ENCODE data around the gene TMEM169.

The TMEM169 gene

DNA sequence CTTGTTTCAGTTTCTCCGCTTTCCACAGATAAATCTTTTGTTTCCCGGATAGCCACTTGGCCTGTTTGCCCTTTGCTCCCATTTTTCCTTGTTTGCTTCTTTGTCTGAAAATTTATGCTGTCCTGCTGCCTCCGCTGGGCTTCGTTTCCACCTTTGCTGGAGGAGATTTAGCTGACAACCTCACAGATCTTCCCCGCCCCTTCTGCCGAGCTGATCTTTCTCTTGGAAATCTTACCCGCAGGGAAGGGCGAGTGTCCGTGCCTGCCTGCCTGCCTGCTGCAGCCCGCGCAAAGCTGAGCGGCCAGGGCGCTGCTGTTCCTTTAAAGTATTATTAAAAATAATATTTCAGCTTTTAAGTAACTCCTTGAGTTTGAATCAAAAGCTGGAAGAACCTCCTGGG, 26.0 kb downstream of the TMEM169 start:
- no peak for DNase-seq

DNA sequence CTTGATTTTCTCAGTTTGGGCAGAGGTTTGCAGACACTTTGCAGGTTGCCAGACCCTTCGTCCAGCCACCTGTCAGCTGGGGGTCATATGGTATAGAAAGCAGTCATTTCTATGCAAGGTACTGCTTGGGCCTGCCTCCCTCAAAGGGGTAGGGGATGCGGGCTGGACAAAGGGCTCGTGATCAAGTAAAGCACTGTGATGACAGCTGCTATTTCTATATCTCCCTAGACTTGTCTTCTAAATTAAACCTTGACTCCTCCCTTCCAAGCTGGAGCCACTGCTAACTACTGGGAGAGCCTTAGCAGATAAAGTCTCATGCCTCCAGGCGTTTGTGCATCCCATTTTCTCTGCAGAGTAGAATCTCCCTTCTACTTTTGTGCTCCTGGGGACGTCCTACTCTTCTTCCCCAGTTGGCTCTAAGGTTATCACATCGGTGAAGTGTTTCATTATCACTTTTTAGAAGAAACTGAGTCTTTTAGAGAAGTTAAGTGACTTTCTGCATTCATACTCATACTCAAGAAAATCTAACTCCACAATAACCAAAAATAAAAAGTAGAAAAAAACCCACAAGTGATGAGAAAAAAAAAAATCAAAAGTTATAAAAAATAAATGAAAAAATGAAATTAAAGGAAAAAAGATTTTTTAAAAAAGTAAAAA, 26.7 kb downstream of the TMEM169 start:
- no peak for DNase-seq

DNA sequence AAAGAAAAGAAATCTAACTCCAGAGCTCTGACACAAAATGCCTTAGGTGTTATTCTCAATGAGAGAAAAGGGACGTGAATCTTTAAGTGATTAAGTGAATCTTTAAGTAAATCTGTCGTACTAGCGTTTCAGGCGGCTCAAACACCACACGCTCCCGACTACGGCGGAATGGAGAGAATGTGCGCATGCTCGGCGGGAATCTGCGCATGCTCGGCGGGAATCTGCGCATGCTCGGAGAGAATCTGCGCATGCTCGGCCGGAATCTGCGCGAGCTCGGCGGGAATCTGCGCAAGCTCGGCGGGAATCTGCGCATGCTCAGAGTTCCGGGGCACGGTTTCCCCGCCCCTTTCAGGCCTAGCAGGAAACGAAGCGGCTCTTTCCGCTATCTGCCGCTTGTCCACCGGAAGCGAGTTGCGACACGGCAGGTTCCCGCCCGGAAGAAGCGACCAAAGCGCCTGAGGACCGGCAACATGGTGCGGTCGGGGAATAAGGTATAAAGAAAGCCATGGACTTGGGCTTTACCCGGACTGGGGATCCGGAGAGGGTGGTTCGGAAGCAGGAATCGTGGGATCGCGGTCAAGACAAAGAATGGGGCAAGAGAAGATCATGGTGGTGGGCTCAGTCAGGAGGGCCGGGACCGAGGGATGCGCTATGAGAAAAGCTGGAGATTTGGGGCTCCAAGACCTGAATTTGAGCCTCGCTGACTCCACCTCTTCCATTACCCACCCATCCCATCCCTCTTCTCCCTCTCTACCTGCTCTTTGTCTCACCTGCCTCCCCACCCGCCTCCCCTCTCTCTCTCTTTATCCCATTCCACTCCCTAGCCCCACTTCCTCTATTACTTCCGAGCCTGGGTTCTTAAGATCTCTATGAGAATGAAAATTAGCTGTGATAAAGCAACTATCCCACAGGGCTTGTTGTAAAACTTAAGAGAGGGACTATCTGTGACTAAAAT, 27.5 kb downstream of the TMEM169 start, which contains the start of gene XRCC5:
Gene XRCC5 (plus strand): TSS at position 382 of the 955 bp plus-strand sequence. CDS start 89 bp downstream, at position 471.
- peak; percentile 97 for DNase-seq

DNA sequence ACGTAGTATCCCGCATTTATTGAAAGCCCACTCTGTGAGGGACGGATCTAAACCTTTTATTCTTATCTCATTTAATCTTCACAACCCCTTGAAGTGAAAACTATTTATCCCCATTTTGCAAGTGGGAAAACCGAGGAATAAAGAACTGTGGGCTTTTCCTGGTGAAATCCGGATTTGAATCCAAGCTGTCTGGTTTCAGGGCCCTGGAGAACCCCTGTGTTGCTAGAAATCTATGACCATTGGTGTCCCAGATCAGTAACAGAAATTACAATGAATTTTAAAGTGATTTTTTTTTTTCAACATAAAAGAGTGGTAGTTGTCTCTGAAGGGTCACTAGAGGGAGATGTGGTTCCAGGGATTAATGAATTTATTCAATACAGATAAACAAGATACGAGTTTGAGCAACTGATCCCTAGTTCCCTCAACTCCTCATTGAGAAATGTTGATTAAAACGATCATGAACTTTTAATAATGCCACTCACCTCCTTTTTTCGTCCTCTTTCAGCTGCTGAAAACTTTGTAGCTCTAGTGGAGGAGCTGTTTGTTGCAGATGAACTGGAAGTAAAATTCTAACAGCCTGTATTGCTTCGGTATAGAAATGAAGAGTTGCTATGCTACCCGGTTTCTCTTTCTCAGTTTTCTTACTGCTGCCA, 28.4 kb downstream of the TMEM169 start:
- DNase-seq, result peak; percentile 60

DNA sequence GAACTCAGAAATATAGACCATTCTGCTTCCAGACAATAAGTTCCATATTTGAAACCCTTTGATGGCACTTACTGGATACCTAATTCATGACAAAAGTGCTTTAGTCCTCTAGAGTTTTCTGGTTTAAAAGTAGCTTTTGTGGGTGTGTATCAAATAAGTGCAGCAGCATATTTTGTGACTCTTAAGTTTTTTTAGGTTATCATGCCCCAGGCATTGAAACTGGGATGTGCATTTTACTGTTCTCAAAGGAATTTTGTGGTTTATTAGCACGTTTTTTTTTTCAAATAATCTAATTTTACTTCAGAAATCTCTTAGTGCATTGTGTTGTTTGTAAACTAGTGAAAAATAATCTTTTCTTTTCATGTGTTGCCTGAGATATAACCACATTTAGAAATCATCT, 28.9 kb downstream of the TMEM169 start:
- no peak for DNase-seq

DNA sequence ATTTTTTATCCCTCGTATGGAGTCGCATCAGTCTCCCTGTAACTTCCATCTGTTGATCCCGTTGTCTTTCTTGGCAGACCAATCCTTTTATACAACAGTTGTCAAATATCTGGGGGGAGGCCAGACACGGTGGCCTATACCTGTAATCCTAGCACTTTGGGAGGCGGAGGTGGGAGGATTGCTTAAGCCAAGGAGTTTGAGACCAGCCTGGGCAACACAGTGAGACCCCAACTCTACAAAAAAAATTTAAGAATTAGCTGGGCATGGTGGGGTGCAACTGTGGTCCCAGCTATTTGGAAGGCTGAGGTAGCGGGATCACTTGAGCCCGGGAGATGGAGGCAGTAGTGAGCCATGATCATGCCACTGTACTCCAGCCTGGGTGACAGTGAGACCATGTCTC, 29.4 kb downstream of the TMEM169 start:
- DNase-seq, result no peak

DNA sequence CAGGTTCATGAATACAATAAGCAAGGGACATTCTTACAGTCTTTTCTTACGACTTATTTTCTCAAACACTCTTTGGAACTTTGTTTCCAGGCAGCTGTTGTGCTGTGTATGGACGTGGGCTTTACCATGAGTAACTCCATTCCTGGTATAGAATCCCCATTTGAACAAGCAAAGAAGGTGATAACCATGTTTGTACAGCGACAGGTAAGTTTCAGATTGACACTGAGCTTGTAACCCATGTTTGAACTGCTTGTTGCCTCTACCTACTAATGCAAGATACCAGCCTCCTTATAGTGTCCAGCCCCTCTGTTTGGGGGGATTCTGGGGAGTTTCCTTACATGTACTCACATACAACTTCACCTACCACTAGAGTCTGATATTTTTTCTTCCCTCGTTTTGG, 31.2 kb downstream of the TMEM169 start:
- DNase-seq, result no peak

DNA sequence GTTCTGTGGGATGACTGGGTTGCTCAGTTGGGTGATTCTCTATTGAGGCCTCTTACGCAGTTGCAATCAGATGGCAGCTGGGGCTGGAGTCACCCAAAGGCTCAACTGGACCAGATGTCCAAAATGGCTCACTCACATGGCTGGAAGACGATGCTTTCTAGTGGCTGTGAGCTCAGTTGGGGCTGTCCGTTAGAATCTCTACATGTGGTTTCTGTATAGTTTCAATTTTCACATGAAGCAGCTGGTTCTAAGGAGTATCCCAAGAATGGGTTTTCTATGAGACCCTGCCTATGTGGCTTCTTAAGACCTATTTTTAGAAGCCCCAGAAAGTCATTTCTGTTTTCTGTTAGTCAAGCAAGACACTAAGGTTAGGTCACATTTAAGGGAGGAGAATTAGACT, 31.9 kb downstream of the TMEM169 start:
- DNase-seq, result no peak

DNA sequence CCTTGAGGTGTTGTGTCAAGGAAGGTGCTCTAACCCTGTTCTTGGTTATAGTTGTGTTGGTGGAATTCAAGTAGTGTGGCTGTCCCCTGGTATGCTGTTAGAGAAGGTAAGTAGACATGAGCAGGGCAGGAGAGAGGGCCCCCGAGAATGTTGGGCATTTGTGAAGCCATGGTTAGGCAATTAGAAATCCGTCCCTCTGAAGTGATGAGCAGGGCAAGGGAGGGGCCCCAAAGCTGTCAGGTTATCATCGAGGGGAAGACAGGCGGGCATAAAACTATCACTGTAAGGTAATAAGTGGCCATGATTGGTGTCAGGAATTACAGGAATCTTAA, 32.6 kb downstream of the TMEM169 start:
- DNase-seq, result no peak

DNA sequence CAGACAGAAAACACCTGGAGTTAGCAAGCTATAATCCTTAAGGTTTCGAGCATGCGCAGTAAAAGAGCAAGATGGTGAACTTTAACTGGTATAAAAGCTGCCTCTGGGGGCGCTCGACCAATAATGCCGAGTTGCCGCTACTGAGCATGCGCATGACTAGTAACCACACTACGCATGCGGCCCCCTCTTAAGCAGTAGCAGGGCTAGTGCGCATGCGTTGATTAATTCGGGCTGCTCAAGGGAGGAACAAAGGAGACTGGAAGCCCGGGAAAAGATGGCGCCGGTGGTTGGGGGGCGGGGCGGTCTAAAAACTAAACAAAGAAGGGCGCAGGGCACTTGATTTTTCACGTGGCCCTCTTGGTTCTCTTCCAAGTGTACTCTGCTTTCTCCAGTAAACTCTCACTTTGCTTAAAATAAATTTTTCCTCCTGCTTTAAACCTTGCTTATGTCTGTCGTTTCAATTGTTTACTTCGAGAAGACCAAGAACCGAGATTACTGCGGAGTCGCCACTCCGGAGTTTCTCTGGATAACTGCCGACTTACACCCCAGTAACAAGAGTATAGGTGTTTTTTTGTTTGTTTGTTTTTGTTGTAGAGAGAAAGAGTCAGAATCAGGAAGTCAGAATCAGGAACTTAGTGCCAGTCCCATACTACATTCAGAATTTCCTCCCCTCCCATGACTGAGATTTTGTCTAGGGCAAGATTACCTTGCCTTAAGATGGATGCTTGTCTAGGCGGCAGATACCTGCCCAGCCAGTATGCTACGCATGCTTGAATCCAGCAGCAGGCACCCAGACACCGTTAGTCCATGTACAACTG, 33.2 kb downstream of the TMEM169 start:
- peak; percentile 99 for DNase-seq

DNA sequence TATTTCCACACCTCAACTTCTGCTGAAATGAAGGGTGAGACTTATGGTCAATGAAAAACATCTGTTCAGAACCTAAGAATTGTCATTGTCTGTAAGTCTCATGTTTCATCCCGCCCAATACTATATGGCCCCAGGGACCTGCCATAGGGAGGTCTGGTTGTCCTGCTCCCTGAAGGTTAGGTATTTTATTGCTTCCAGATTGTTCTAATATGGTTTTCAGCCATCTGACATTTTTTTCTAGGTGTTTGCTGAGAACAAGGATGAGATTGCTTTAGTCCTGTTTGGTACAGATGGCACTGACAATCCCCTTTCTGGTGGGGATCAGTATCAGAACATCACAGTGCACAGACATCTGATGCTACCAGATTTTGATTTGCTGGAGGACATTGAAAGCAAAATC, 34.7 kb downstream of the TMEM169 start:
- DNase-seq, result peak; percentile 30

DNA sequence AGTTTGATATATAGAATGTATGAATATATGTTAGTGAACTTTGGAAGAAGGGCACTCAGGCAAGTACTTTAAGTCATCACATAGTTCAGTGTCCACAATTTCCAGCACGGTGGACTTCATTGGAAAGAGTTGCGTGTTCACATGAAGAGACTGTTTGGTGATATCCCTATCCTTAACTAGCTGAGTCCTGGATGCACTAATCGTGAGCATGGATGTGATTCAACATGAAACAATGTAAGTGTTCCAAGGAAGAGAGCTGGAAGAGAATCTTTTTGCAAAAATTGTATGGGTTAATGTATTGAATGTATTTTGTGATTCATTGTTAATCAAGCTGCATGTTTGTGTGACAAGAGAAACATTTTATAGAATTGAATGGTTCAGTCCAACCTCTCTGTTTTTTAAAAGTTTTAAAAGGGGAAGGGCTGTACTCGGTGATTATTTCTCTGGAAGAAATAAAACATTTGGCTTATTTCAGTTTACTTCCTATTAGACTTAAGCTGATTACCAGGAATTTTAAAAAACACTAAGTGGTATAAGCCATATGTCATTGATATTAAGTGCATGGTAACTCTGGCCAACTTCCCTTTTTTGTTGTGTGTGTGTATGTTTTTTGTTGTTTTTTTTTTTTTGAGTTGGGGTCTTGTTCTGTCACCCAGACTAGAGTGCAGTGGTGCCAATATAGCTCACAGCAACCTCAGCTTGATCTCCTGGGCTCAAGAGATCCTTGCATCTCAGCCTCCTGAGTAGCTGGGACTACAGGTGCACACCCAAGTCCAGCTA, 36.0 kb downstream of the TMEM169 start:
- peak; percentile 67 for DNase-seq

DNA sequence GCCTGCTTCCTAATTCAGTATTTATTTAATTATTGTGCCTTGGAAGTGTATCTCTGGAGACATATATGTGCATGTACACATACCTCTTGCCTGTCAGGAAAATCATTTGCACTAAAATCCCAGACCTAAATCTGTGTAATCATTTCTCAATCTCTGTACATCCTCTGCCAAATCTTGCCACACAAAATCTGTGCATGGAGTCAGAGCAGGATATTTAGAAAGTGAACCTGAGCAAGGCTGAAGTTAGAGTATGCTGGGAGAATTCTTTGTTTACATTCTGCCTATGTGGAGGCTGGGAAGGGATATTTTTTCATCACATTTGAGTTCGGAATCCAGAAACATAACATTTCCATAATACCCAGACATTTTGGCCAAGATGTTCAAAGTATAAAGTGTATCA, 36.8 kb downstream of the TMEM169 start:
- no peak for DNase-seq

DNA sequence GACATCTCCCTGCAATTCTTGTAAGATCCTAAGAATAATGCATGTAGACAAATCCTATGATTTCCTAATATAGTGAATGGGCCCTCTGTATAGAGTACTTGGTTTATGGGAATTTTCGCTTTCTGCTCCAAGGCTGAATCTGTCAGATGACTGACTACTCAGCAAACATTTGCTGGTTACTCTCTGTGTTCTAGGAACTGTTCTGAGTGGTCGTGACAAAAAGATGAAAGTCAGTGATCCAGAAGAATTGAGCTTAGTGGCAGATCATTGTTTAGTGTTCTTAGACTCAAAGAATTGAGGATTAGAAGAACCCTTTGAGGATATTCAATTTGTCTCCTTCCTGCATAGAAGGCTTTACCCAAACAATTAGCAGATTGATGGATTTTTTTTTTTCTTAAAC, 37.4 kb downstream of the TMEM169 start:
- no peak for DNase-seq

DNA sequence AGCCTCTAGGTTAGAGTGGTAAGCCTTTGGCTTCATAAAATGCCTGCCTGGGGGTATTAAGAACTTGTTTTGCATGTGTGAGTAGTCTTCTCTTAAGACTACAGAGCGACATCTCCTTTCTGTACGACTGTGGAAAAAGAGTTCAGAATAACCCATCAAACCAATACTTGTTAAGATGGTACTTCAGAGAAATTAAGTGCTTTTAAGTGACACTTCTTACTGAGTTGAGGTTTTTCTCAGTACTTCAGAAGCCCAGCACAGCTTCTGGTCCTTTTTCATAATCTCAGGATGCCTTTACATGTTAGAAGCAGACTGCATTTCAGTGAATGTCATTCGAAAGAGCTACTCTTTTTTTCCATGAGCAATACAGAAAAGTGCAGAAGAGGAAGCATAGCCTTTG, 38.3 kb downstream of the TMEM169 start:
- no peak for DNase-seq

DNA sequence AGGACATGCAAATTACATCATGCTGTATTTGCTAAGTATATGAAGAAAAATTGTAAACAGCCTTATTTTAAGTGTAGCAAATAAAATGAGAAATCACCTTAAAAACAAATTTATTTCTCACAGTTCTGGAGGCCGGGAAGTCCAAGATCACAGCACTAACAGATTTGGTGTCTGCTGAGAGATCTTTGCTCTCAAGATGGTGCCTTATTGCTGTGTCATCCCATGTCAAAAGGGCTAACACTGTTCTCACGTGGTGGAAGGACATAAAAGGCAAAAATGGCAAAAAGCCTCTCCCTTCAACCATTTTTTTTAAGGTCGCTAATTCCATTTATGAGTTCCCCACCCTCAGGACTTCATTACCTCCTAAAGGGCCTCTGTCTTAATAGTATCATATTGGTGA, 39.5 kb downstream of the TMEM169 start:
- no peak for DNase-seq

DNA sequence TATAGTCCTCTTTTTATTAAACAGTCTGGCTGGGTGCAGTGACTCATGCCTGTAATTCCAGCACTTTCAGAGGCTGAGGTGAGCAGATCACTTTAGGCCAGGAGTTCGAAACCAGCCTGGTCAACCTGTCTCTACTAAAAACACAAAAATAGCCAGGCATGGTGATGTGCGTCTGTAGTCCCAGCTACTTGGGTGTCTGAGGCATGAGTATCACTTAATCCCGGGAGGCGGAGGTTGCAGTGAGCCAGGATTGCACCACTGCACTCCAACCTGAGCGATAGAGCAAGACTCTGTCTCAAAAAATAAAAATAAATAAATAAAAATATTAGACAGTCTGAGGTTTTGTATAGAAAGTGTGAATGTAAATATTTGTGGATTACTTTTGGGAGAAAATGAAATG, 45.2 kb downstream of the TMEM169 start:
- no peak for DNase-seq

DNA sequence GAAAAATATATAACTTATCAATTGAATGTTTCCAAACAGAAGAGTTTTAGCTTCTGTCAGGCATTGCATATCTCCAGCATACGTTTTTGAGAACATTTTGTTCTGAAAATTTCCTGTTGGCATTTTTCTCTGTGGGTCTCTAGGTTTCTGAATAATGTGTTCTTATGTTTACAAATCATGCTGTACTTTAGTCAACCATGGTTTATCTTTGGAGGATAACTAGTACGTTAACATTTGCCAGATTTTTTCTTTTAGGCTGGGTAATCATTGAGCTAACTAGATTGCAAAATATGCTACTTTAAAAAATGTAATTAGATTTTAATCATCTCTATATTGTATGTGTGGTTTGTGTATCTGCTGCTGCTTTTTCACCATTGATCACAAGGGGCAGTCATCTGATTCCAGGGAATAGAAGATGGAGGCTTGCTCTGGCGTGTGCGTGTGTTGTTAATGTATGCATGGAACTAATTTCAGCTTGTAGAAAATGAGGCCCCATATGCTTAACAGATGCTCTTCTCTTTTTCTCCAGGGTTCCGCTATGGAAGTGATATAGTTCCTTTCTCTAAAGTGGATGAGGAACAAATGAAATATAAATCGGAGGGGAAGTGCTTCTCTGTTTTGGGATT, 48.7 kb downstream of the TMEM169 start:
- no peak for DNase-seq

DNA sequence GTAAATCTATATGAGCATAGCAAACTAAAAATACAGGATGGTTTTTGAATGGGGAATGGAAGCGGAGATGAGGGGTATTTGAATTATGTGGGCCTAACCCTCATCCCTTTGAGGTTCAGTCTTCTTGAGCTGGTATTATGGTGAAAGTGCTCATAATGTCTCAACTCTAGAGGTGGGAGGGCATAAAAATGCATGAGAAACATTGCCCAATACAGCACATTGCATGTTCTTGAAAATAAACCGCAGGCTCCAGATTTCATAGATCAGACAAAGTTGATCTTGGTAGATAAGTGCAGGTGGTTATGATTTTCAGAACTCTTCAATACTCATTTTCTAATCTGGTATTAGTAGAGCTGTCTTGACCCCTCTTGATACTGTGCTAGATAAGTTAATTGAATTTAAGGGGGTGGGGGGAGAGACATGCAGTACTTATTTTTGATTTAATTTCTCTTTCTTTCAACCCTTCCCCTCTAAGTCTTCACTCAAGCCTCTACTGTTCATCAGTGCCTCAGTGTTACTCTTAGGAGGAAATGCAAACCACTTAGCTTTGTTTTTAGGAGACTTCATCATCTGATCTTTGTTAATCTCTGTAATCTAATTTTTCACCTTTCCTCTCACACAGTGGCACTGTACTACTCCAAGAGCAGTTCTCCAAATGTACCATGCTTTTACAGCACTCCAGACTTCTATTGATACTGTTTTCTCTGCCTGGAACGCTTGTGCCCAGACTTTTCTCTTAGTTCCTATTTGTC, 49.6 kb downstream of the TMEM169 start:
- DNase-seq, result no peak

DNA sequence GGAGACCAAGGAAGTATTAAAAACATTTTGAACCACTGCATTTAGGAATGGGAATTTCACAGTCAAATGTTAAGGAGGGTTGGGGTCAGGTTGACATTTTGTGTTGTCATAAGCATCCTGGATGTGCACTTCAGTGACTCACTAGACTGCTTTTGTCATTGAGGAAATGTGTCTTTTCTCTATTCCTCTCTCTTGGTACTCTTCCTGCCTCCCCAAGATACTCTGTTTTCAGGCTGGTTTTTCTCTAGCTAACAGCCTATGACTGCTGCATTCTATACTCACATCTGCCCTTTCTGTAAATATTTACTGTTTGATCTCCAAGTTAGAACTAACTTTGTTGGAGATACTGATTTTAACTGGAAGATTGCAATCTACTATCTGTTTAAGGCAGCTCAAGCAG, 50.9 kb downstream of the TMEM169 start:
- DNase-seq, result no peak

DNA sequence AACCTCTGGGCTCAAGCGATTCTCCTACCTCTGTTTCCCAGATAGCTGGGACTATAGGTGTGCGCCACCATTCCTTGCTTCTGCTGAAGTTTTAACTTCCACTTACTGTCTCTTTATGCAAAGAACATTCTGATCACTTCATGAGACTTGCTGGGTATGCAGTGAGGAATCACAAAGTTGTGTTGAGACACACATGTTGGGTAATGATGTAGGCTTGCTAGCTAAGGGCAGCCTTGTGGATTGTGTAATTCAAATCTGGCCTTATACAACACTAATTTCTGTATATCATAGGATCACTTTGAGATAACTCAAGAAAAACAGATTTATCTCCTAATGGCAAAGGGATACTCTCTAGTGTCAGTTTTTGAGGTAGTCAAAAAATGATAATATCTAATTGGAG, 51.7 kb downstream of the TMEM169 start:
- no peak for DNase-seq

Data from fibroblast of skin of scalp (primary cell).